Testis (tissue), 3 donors: ENCODE measurements around the gene CAPZA2. TPM values are rescaled to one million over a fixed set of nuclear protein-coding genes. Genes with fewer than 3 reads are reported as not detected.

Source experiments
- DNase-seq: peaks from one replicate; pipeline ENCODE4 v3.0.0-alpha.2; 2019
- H3K27ac ChIP-seq, 2 donors: fragments of 200-600 bp; sonication (generic); one replicate each; pipeline ENCODE4 v1.5.1; 2019
- H3K27me3 ChIP-seq: fragments of 200-600 bp; sonication (generic); one replicate; pipeline ENCODE4 v1.5.1; 2019
- H3K36me3 ChIP-seq: fragments of 200-600 bp; sonication (generic); one replicate; pipeline ENCODE4 v1.5.1; 2017; ENCODE audit warnings: low read depth; ENCODE audit errors: missing control alignments
- H3K4me1 ChIP-seq: fragments of 200-600 bp; sonication (generic); one replicate; pipeline ENCODE4 v1.5.1; 2019
- H3K4me3 ChIP-seq, 2 donors: fragments of 200-600 bp; sonication (generic); one replicate each; pipeline ENCODE4 v1.5.1; 2017 to 2019
- H3K9me3 ChIP-seq: fragments of 200-600 bp; sonication (generic); one replicate; pipeline ENCODE4 v1.5.1; 2017
- POLR2A ChIP-seq: fragments of 450-650 bp; IDR thresholded peaks from one replicate; pipeline ENCODE4 v1.6.1; 2017; ENCODE audit warnings: antibody characterized with exemption, mild to moderate bottlenecking, moderate library complexity
- WGBS, 2 donors: methylation state at CpG; one replicate each; pipeline ENCODE4 v1.1.5; 2018; 5-methylcytosine and 5-hydroxymethylcytosine counted together
- intact Hi-C: fragments of 100-400 bp; cut with DNase I; formaldehyde crosslinking; loops from one replicate; pipeline ENCODE4 v1.15.1; 2023; ENCODE audit warnings: low total_unique reads
- polyA plus RNA-seq: library from polyadenylated mRNA; stranded (reverse); fragments of 350-450 nt; fragmentation: Illumina TruSeq; extraction: RNeasy Lipid Tissue Mini Kit (QIAGEN cat#74804); gene quantifications from one replicate; pipeline ENCODE4 v1.2.3, GENCODE V29; 2014; ENCODE audit warnings: low read depth, low replicate concordance; ENCODE audit not compliant: insufficient read depth
- total RNA-seq, 2 donors: library from RNA; depleted of rRNA; stranded (reverse); fragments of >200 nt; gene quantifications; one replicate each; pipeline ENCODE4 v1.2.3, GENCODE V29; 2016
- TF ChIP-seq, protein P1 (sequence below), 3 experiments: fragments of 450-650 bp in 2 of 3; fragments of 200-600 bp in 1 of 3; sonication (generic) in 1 of 3; IDR thresholded peaks; one replicate each; pipeline ENCODE4 v1.5.1; 2016 to 2019; ENCODE audit warnings: antibody characterized with exemption in 3 of 3, mild to moderate bottlenecking in 2 of 3, moderate library complexity in 1 of 3

The CAPZA2 gene
- total and polyA plus RNA-seq, 3 donors from 2014 or later, result 57.9 to 69.4 (median 69.4) TPM

DNA sequence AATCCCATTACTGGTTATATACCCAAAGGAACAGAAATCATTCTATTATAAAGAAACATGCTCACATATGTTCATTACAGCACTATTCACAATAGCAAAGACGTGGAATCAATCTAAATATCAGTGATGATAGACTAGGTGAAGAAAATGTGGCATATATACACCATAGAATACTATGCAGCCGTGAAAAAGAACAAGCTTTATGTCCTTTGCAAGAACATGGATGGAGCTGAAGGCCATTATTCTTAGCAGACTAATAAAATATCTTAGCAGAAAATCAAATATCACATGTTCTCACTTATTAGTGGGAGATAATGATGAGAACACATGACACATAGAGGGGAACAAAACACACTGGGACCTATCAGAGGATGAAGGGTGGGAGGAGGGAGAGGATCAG lies 38.8 kb downstream of the CAPZA2 start:
- Histone ChIP-seq H3K4me1 (no peaks in the 10 kb centered on the region), H3K27ac (no peak overlapping the region), H3K27me3 (no peaks in the 10 kb centered on the region), H3K4me3 (no peak overlapping the region), H3K36me3 (no peaks in the 10 kb centered on the region), H3K9me3 (no peaks in the 10 kb centered on the region)
- no peak for TF ChIP-seq POLR2A
- TF ChIP-seq, protein P1, sequence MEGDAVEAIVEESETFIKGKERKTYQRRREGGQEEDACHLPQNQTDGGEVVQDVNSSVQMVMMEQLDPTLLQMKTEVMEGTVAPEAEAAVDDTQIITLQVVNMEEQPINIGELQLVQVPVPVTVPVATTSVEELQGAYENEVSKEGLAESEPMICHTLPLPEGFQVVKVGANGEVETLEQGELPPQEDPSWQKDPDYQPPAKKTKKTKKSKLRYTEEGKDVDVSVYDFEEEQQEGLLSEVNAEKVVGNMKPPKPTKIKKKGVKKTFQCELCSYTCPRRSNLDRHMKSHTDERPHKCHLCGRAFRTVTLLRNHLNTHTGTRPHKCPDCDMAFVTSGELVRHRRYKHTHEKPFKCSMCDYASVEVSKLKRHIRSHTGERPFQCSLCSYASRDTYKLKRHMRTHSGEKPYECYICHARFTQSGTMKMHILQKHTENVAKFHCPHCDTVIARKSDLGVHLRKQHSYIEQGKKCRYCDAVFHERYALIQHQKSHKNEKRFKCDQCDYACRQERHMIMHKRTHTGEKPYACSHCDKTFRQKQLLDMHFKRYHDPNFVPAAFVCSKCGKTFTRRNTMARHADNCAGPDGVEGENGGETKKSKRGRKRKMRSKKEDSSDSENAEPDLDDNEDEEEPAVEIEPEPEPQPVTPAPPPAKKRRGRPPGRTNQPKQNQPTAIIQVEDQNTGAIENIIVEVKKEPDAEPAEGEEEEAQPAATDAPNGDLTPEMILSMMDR (IDR thresholded peaks at IDR 0.05), result no peak
- intact Hi-C loops, result no loop called here
- DNase-seq, result no peak
- 95 to 96% methylated on average over 2 of the region's 2 CpGs for WGBS, 2 donors

DNA sequence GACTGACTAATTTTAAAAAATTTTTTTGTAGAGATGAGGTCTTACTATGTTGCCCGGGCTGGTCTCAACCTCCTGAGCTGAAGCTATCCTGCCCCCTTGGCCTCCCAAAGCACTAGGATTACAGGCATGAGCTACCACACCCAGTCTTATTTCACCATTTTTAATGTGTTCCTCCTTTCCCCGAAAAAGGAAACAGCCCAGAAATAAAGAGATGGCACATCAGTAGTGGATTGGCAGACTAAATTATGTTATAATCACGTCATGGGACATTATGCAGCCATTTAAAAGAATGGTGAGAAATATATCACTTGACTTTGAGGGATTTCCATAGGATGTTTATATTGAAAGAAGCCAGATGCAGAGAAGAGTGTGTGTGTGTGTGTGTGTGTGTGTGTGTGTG lies 40.5 kb downstream of the CAPZA2 start:
- no peak overlapping the region for H3K4me3 ChIP-seq
- no peak overlapping the region for H3K27ac ChIP-seq
- H3K9me3 ChIP-seq, result no peaks in the 10 kb centered on the region
- no peaks in the 10 kb centered on the region for H3K4me1 ChIP-seq
- no peak for DNase-seq
- intact Hi-C loops, result no loop called here
- TF ChIP-seq, protein P1 (IDR thresholded peaks at IDR 0.05), result no peak
- TF ChIP-seq POLR2A, result no peak
- WGBS, 2 donors, result 92% methylated on average over 3 of the region's 3 CpGs
- H3K36me3 ChIP-seq, result no peaks in the 10 kb centered on the region
- H3K27me3 ChIP-seq, result no peaks in the 10 kb centered on the region

- Histone ChIP-seq H3K36me3 (no peaks in the 10 kb centered on the region), H3K4me3 (no peak overlapping the region), H3K9me3 (no peaks in the 10 kb centered on the region), H3K27me3 (no peaks in the 10 kb centered on the region), H3K4me1 (no peaks in the 10 kb centered on the region), H3K27ac (no peak overlapping the region)
- DNase-seq, result no peak
- WGBS, 2 donors, result 60 to 82% methylated on average over 1 of the region's 1 CpG
- TF ChIP-seq POLR2A, result no peak
- TF ChIP-seq, protein P1 (IDR thresholded peaks at IDR 0.05), result no peak
- intact Hi-C loops, result no loop called here
Observed at GRCh38 chr7:116906391-116906790, 44.0 kb downstream of the CAPZA2 start.

GRCh38 chr7:116910383-116910782 lies 48.0 kb downstream of the CAPZA2 start:
- Histone ChIP-seq H3K4me1 (no peaks in the 10 kb centered on the region), H3K36me3 (no peaks in the 10 kb centered on the region), H3K4me3 (no peak overlapping the region), H3K9me3 (no peaks in the 10 kb centered on the region), H3K27ac (no peak overlapping the region), H3K27me3 (no peaks in the 10 kb centered on the region)
- intact Hi-C loops, result no loop called here
- no peak for DNase-seq
- TF ChIP-seq, protein P1 (IDR thresholded peaks at IDR 0.05), result no peak
- no peak for TF ChIP-seq POLR2A
- WGBS, 2 donors, result 92 to 97% methylated on average over 6 of the region's 6 CpGs

DNA sequence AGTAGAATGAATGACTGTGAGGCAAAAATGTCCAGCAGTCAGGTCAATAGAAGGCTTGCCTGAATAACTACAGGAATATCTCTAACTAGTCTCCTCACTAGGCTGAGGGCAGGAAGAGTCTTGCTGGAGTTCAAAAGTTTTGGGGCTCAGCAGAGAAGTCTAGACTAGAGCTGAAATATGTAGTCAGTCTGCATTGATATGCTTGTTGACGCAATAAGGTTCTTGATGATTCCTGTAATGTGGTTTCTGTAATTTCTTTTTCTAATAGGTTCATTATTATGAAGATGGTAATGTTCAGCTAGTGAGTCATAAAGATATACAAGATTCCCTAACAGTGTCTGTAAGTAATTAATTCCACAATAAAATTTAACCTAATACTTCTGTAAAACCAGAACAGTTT lies 49.4 kb downstream of the CAPZA2 start:
- Histone ChIP-seq H3K27me3 (no peaks in the 10 kb centered on the region), H3K27ac (no peak overlapping the region), H3K9me3 (no peaks in the 10 kb centered on the region), H3K36me3 (no peaks in the 10 kb centered on the region), H3K4me3 (no peak overlapping the region), H3K4me1 (no peaks in the 10 kb centered on the region)
- 94 to 100% methylated on average over 1 of the region's 1 CpG for WGBS, 2 donors
- intact Hi-C loops, result no loop called here
- no peak for DNase-seq
- no peak for TF ChIP-seq POLR2A
- TF ChIP-seq, protein P1 (IDR thresholded peaks at IDR 0.05), result no peak
